GM18867 (cell line): ENCODE measurements around the gene EFCAB7.
A peak's percentile ranks its signal among the peaks of the same experiment; 100 is the strongest.

Experiments used
- ATAC-seq: cut with Tn5 transposase; IDR thresholded peaks from one replicate; pipeline ENCODE4 v1.9.1; 2021; ENCODE audit warnings: mild to moderate bottlenecking, moderate library complexity; ENCODE audit not compliant: unreplicated experiment

EFCAB7 gene

GRCh38 chr1:63522891-63523728 is at the start of gene EFCAB7, which contains the start of gene ITGB3BP:
EFCAB7 (plus strand) TSS chr1:63523525; CDS start chr1:63525573, 2,048 bp downstream.
ITGB3BP (minus strand) TSS chr1:63523225; CDS start chr1:63523133, 92 bp downstream.
- ATAC-seq, result peak; percentile 88

GRCh38 chr1:63475761-63476160 is 47.6 kb upstream of the EFCAB7 start:
- no peak for ATAC-seq

GRCh38 chr1:63480057-63480456 is 43.3 kb upstream of the EFCAB7 start:
- ATAC-seq, result no peak

- no peak for ATAC-seq
Observed at GRCh38 chr1:63486629-63487028, 36.7 kb upstream of the EFCAB7 start.

GRCh38 chr1:63487336-63488065 is 35.8 kb upstream of the EFCAB7 start:
- ATAC-seq, result no peak

GRCh38 chr1:63497577-63497976 is 25.7 kb upstream of the EFCAB7 start:
- no peak for ATAC-seq

GRCh38 chr1:63498106-63498505 is 25.2 kb upstream of the EFCAB7 start:
- no peak for ATAC-seq

GRCh38 chr1:63501256-63501655 is 22.1 kb upstream of the EFCAB7 start:
- ATAC-seq, result no peak

- ATAC-seq, result no peak
Observed at GRCh38 chr1:63506782-63507181, 16.5 kb upstream of the EFCAB7 start.

GRCh38 chr1:63509718-63510117 is 13.6 kb upstream of the EFCAB7 start:
- ATAC-seq, result no peak

- no peak for ATAC-seq
Observed at GRCh38 chr1:63512584-63512983, 10.7 kb upstream of the EFCAB7 start.

- ATAC-seq, result no peak
Observed at GRCh38 chr1:63516629-63517028, 6.7 kb upstream of the EFCAB7 start.

- peak; percentile 24 for ATAC-seq
Observed at GRCh38 chr1:63523738-63524137, 413 bp downstream of the EFCAB7 start.

- no peak for ATAC-seq
Observed at GRCh38 chr1:63524201-63524600, 876 bp downstream of the EFCAB7 start.

- ATAC-seq, result no peak
Observed at GRCh38 chr1:63532727-63533126, 9.4 kb downstream of the EFCAB7 start.

GRCh38 chr1:63533931-63534330 is 10.6 kb downstream of the EFCAB7 start:
- no peak for ATAC-seq

- ATAC-seq, result no peak
Observed at GRCh38 chr1:63534406-63534805, 11.1 kb downstream of the EFCAB7 start.

- no peak for ATAC-seq
Observed at GRCh38 chr1:63537006-63537405, 13.7 kb downstream of the EFCAB7 start.

GRCh38 chr1:63537940-63538339 is 14.6 kb downstream of the EFCAB7 start:
- ATAC-seq, result no peak

GRCh38 chr1:63545780-63546179 is 22.5 kb downstream of the EFCAB7 start:
- no peak for ATAC-seq

GRCh38 chr1:63547621-63548294 is 24.4 kb downstream of the EFCAB7 start:
- no peak for ATAC-seq
